ENCODE results near the gene DNAI4. TPM values are rescaled to one million over a fixed set of nuclear protein-coding genes. Genes with fewer than 3 reads are reported as not detected.

DNAI4 gene
- total and polyA plus RNA-seq, 12 donors = 1.6 to 9.0 (median 4.3) TPM

GRCh38 chr1:66957938-66958337, 33.3 kb upstream of the DNAI4 start:
- DNase-seq = no peak
- H3K27me3 ChIP-seq = no peaks in the 10 kb centered on the region
- no peaks in the 10 kb centered on the region for H3K4me1 ChIP-seq (replicated peaks in 1 of 2)
- H3K9me3 ChIP-seq (replicated peaks in 1 of 3) = no peaks in the 10 kb centered on the region
- 94 to 97% (median 95%) methylated on average over 3 of the region's 3 CpGs for WGBS, 4 donors
- H3K4me3 ChIP-seq = no peak overlapping the region
- intact Hi-C loops (cut with DNase I) = no loop called here
- TF ChIP-seq POLR2A (IDR thresholded peaks at IDR 0.05) (no peak), CTCF (IDR thresholded peaks at IDR 0.05) (no peak)
- no peak overlapping the region for H3K27ac ChIP-seq
- peaks cover 0 to 40% of the 10 kb centered on the region in 2 donors for H3K36me3 ChIP-seq (replicated peaks in 1 of 2)

GRCh38 chr1:66954208-66954607, 29.6 kb upstream of the DNAI4 start:
- WGBS, 4 donors = 80 to 91% (median 89%) methylated on average over 4 of the region's 4 CpGs
- TF ChIP-seq POLR2A (IDR thresholded peaks at IDR 0.05) = no peak
- TF ChIP-seq CTCF (IDR thresholded peaks at IDR 0.05) = no peak
- no peaks in the 10 kb centered on the region for H3K4me1 ChIP-seq (replicated peaks in 1 of 2)

GRCh38 chr1:66951513-66951912, 26.9 kb upstream of the DNAI4 start:
- Histone ChIP-seq H3K4me1 (replicated peaks in 1 of 2) (peaks cover 6 to 15% of the 10 kb centered on the region in 2 donors), H3K27me3 (no peaks in the 10 kb centered on the region), H3K36me3 (replicated peaks in 1 of 2) (peaks cover 0 to 36% of the 10 kb centered on the region in 2 donors), H3K27ac (no peak overlapping the region), H3K4me3 (no peak overlapping the region), H3K9me3 (replicated peaks in 1 of 3) (no peaks in the 10 kb centered on the region)
- 92 to 100% (median 95%) methylated on average over 6 of the region's 6 CpGs for WGBS, 4 donors
- intact Hi-C loops (cut with DNase I) = no loop called here
- TF ChIP-seq POLR2A (IDR thresholded peaks at IDR 0.05) = no peak
- TF ChIP-seq CTCF (IDR thresholded peaks at IDR 0.05) = no peak
- DNase-seq = no peak

More at GRCh38 chr1:66954208-66954607, 29.6 kb upstream of the DNAI4 start:
- peak overlapping the region in 2 of 5 donors; percentile 21 to 42 for H3K27ac ChIP-seq
- DNase-seq = no peak
- no peak overlapping the region for H3K4me3 ChIP-seq
- peaks cover 0 to 27% of the 10 kb centered on the region in 2 donors for H3K36me3 ChIP-seq (replicated peaks in 1 of 2)
- intact Hi-C loops (cut with DNase I) = no loop called here
- no peaks in the 10 kb centered on the region for H3K27me3 ChIP-seq
- no peaks in the 10 kb centered on the region for H3K9me3 ChIP-seq (replicated peaks in 1 of 3)

- DNase-seq = no peak
- H3K9me3 ChIP-seq (replicated peaks in 1 of 3) = no peaks in the 10 kb centered on the region
- no peaks in the 10 kb centered on the region for H3K27me3 ChIP-seq
- TF ChIP-seq POLR2A (IDR thresholded peaks at IDR 0.05) (no peak), CTCF (IDR thresholded peaks at IDR 0.05) (no peak)
- H3K4me3 ChIP-seq = no peak overlapping the region
- intact Hi-C loops (cut with DNase I) = no loop called here
- peaks cover 0 to 43% of the 10 kb centered on the region in 2 donors for H3K36me3 ChIP-seq (replicated peaks in 1 of 2)
- 36 to 64% (median 47%) methylated on average over 1 of the region's 1 CpG for WGBS, 4 donors
- H3K27ac ChIP-seq = peak overlapping the region in 3 of 5 donors; percentile 1 to 42 (median 15)
- H3K4me1 ChIP-seq (replicated peaks in 1 of 2) = peaks cover 16 to 49% of the 10 kb centered on the region in 2 donors
Measured at GRCh38 chr1:66947267-66947666, 22.6 kb upstream of the DNAI4 start.
